Adipose tissue (tissue), 3 donors: ENCODE results near the gene WWTR1. TPM values are rescaled to one million over a fixed set of nuclear protein-coding genes. Genes with fewer than 3 reads are reported as not detected.

Experiments used
- H3K27ac ChIP-seq: one replicate; pipeline ENCODE4 v1.5.1; 2013; ENCODE audit warnings: low read depth, low read length
- WGBS, 3 donors: extraction: QIAGEN DNeasy Blood & Tissue Kit; methylation state at CpG; one replicate each; pipeline ENCODE4 v1.1.7; 2013; 5-methylcytosine and 5-hydroxymethylcytosine counted together
- polyA plus RNA-seq, 3 donors: library from polyadenylated mRNA; stranded (reverse); fragments of 200-250 nt; gene quantifications; one replicate each; pipeline ENCODE4 v1.2.3, GENCODE V29; 2013
- donor health status: healthy with polysubstance abuse.
- donor health status: Bipolar disorder and iron deficiency.
- donor health status: healthy.

The WWTR1 gene
- polyA plus RNA-seq, 3 donors = 14.3 to 74.1 (median 46.8) TPM

DNA sequence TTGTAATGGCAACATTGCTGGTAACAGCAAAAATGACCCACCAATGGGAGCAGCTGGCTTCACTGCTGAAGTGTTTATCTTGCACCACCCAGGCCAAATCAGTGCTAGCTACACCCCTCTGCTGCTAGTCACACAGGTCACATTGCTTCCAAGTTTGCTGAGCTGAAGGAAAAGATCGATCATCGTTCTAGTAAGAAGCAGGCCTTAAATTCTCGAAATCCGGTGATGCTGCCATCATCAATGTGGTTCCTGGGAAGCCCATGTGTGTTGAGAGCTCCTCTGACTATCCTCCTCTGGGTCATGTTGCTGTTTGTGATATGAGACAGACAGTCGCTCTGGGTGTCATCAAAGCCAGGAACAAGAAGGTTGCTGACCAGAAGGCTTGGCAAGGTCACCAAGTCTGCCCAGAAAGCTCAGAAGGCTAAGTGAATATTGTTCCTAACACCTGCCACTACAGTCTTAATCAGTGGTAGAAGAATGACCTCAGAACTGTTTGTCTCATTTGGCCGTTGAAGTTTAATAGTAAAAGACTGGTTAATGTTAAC is 162.2 kb downstream of the WWTR1 start:
- WGBS, 3 donors = 84 to 88% (median 85%) methylated on average over 6 of the region's 6 CpGs
- H3K27ac ChIP-seq = no peak overlapping the region

DNA sequence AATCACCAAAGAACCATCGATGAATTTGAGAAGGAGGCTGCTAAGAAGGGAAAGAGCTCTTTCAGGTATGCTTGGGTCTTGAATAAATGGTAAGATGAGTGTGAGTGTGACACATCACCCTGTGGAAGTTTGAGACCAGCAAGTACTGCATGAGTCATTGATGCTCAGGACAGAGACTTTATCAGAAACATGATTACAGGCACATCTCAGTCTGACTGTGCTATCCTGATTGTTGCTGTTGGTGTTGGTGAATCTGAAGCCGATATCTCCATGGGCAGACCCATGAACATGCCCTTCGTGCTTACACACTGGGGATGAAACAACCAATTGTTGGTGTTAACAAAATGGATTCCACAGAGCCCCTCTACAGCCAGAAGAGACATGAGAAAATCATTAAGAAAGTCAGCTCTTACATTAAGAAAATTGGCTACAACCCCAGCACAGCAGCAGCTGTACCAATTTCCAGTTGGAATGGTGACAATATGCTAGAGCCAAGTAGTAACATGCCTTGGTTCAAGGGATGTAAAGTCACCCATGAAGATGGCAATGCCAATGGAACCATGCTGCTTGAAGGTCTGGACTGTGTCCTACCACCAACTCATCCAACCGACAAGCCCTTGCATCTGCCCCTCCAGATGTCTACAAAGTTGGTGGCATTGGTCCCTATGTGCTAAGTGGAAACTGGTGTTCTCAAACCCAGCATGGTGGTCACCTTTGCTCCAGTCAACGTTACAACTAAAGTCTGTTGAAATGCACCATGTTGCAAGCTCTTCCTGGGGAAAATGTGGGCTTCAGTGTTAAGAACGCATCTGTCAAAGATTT is 162.9 kb downstream of the WWTR1 start:
- whole genome bisulfite sequencing, 3 donors = 73 to 91% (median 78%) methylated on average over 6 of the region's 6 CpGs
- no peak overlapping the region for H3K27ac ChIP-seq

DNA sequence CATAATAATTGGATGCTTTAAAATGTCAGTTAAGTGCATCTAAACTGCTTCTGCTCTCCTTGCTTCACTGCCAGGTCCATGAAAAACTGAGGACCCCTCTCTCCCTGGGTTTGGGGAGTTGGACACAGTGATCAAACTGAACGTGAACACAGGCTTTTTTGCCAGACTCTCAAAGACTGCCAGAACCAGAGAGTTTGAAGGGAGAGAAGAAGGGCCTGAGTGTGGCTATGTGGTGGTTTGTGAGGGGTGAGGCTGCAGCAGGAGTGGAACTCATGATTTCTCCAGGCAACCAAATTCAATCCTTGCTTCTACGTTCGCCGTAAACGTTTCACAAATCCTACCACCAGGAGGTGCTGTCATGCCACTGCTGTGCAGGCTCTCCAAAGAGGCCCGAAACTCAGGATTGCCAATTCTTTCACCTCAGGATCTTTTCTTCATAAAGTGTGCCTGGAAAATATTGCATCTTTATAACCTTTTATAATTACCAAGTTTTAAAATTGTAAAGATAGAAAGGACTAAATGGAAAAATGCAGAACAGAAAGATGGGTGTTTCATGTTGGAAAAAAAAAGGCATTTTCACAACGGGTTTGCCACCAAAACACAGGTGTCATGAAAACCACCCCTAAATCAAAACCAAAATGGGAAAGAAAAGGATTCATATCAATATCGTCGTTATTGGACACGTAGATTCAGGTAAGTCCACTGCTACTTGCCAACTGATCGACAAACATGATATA is 163.6 kb downstream of the WWTR1 start:
- WGBS, 3 donors = 36 to 41% (median 38%) methylated on average over 11 of the region's 11 CpGs
- H3K27ac ChIP-seq = no peak overlapping the region

DNA sequence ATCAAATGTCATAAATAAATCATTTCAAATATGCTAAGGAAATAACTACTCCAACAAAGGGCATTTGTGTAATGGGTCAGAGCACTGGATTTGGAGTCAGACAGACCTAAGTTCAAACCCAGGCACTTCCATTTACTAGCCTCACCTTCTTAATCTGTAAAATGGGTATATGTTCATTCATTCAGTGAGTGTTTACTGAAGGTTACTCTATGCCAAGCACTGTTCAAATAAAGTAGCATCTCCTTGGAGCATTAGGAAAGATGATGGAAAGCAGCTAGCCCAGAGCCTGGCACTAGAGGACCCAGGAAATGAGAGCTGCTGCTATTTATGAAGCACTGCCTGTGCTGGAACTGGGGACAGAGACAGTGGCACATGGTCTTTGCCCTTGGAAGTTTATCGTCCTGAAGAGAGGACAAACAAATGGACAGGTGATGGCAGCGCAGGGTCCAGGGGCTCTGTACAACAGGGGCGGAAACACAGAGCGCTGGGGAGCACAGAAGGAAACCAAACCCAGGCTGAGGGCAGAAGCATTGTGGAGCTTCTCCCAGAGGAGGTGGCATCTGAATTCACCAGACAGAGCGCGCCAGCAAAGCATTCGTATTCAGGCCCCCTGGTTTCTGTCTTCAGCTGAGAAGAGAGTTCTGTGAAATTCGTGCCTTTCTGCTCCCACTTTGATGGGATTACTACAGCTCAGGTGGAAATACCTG is 164.4 kb downstream of the WWTR1 start:
- WGBS, 3 donors = 75 to 89% (median 86%) methylated on average over 8 of the region's 8 CpGs
- H3K27ac ChIP-seq = no peak overlapping the region

DNA sequence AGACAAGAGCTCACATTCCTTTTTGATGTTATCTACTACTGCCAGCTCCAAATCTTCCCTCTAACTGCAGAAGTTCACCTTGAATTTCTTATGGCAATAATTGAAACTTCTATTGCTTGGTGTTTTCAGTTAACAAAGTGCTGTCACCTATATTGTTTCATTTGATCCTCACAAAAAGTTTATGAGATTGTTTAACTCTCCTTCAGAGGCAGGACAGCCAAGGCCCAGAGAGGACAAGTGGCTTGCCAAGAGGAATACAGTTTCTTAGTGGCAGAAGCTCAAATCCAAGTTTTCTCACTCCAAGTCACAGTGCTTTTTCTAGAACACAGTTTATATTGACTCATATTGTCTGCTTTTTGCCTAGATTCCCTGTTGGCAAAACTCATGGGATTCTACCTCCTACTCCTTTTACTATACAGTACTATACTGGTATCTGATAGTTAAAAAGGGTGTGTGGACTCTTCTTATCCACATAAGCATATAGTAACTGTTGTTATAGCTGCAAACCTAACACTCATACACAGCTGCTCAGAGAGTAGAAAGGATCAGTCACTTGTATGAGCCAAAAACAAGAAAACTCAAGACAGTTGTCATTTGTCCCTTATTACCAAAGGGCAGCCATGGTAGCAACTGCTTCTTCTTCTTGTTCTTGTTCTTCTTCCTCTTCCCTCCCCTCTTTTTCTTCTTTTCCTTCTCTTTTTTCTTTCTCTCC is 167.4 kb downstream of the WWTR1 start:
- no peak overlapping the region for H3K27ac ChIP-seq

DNA sequence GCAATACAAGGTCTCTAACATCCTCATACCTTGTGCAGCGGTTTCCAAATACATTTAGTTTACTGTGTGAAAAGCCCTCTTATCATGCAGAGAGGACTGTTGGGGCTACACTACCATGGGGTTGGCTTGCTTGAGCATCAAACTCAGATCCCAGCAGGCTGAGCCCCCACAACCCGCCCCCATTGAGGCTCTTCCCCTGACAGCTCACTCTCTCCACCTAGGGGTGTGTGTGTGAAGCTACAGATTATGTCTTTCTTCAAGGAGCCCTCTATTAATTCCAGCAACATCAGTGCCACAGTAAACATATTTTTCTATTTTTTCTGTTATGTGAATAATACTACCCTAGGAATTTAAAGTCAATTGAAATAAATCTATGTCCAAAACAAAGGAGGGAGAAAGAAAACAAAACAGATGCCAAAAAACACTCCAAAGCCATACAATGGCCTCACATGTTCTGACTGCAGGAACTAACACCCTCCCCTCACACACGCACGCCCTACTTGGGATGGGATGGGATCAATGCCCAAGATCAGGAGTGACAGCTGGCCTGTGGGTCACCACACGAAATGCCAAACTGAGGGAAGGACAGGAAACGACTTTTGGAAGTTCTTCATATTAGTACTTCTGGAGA is 168.7 kb downstream of the WWTR1 start:
- no peak overlapping the region for H3K27ac ChIP-seq
- 65 to 71% (median 68%) methylated on average over 6 of the region's 6 CpGs for WGBS, 3 donors

DNA sequence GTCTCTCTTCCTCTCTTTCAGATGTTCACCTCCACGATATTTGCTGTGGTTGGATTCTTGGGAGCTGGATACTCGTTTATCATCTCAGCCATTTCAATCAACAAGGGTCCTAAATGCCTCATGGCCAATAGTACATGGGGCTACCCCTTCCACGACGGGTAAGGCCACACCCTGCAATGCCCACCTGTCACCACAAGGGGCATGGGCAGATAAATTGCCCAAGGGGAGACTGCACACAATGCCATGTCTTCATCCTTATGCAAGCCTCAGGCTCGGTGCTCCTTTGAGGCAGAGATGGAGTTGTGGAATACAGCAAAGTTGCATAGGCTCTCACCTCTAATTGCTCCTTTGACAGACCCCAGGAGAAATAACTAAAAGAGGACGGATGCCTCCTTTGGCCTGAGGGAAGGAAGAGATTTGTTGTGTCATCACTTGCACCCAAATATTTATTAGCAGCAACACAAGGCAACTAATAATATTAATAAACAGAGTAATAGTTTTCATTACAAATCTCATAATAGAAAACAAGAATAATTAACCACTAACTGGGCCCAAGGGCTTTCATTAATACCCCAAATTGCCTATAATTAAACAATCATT is 170.1 kb downstream of the WWTR1 start:
- H3K27ac ChIP-seq = no peak overlapping the region
- WGBS, 3 donors = 68 to 73% (median 69%) methylated on average over 6 of the region's 6 CpGs

DNA sequence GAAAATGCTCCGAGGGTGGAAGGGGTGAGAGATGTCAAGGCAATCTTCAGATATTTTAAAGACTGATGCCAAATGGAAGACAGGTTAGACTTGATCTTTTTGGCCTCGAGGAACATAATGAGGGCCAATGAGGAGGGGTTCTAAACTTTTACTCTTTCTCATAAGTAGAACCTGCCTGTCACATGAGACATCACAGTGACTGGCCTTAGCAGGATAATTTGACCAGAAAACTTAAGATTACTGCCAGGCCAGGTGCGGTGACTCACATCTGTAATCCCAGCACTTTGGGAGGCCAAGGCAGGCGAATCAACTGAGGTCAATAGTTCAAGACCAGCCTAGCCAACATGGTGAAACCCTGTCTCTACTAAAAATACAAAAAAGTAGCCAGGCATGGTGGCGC is 171.1 kb downstream of the WWTR1 start:
- no peak overlapping the region for H3K27ac ChIP-seq
- WGBS, 3 donors = 80 to 93% (median 87%) methylated on average over 5 of the region's 5 CpGs

DNA sequence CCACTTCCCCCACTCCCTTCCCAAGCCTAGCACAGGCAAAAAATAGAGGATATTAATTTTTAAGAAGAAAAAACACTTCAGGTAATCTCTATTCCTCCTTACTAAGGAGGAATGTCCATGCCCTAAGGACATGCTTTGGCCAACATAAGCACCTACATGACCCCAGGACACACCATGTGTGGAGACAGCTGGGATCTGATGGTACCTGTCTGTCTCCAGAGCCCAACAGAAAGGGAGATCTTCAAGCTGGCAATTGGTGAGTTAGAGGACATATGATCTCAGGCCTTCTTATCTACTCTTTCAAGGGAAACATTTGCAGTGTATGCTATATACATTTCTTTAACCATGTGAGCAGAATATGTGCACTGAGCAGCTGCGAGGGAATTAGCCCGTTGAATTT is 176.3 kb downstream of the WWTR1 start:
- no peak overlapping the region for H3K27ac ChIP-seq
- WGBS, 3 donors = 77 to 85% (median 83%) methylated on average over 2 of the region's 2 CpGs

DNA sequence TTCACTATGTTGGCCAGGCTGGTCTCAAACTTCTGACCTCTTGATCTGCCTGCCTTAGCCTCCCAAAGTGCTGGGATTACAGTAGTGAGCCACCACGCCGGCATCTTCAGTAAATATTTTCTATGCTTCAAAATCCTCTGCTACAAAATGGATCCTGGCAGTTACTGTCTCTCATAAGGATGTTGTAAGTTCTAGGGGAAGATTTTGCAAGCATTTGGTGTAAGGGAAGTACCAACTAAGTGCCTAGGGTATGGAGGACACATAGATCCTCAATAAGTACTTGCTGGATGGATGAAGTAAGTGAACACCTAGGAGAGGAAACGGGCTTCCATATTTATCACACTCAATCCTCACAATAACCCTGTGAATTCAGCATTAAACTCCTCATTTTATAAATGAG is 176.8 kb downstream of the WWTR1 start:
- 64 to 86% (median 80%) methylated on average over 3 of the region's 3 CpGs for WGBS, 3 donors
- H3K27ac ChIP-seq = no peak overlapping the region

DNA sequence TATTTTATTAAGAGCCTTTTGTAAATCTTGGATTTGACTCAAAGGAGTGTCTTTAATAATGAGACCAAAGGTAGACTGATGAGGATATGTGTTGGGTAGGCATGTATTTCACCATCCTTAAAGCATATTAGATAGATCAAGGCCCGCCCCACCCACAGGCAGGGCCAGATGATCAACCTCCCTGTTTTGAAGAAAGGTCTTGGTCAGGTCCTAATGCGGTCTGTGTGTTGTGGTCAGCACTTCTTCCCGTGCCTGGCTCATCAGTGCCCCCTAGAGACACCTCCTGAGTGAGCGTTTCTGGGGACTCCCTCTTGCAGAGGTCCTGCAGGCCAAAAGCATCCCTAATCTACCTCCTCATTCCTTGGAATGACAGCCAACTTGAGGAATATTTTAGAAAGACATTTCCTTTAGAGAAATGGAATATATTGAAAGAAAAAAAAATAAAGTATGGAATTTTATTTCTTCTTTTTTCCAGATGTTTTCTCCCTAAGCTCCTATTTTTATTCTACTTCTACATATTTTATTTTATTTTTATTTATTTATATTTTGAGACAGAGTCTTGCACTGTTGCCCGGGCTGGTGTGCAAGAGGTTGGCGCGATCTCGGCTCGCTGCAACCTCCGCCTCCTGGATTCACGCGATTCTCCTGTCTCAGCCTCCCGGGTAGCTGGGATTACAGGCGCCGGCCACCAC is 177.4 kb downstream of the WWTR1 start:
- no peak overlapping the region for H3K27ac ChIP-seq
- WGBS, 3 donors = 66 to 71% (median 70%) methylated on average over 15 of the region's 15 CpGs

DNA sequence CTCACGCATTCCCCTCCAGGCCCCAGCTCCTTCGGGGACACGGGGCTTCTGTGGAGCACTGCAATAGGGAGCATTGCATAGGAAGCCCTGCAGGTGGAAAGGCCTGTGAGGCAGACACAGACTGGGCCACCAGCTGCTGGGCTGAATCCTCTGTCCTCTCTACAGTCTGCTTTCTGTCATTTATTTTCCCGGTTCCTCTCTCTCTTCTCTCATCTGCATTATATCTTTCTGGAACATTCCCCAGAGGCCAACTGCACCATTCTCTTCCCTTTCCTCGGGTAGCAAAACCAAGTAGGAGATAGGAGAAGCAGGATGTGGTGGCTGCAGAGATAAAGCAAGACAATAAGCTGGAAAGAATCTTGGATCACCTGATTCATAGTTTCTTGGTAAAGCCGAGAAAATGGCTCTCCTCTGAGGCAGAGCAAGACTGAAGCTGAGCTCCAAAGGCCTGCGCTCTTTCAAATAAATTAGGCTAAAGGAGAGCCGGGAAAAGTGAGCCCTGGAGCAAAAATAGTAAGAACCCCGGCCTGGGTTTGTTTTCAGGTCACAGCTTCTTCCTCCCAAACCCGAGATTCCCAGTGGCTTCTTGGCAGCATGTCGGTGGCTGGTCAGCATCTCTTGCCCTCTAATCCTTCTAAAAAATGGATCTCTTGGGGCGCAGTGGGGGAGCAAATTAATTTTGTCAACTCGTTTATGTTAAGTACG is 178.1 kb downstream of the WWTR1 start:
- 50 to 61% (median 51%) methylated on average over 14 of the region's 14 CpGs for WGBS, 3 donors
- H3K27ac ChIP-seq = no peak overlapping the region

DNA sequence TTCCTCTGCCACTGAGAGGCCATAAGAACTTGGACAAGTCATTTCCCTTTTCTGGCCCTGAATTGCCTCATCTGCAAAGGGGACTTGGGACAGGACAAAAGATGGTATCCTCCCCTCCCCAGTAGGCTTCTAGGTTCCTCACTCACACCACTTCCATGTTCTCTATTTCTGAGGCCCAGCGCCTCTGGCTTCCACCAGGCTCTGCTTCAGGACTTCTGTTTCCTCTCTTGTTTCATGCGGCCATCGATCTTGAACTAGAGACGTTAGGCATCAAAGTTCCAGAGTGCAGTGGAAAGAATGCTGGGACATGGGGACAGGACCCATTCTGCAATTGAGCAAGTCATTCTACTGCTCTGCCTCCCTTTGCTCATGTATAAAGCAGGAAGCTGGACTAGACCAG is 181.6 kb downstream of the WWTR1 start:
- H3K27ac ChIP-seq = no peak overlapping the region
- WGBS, 3 donors = 66 to 84% (median 74%) methylated on average over 4 of the region's 4 CpGs

DNA sequence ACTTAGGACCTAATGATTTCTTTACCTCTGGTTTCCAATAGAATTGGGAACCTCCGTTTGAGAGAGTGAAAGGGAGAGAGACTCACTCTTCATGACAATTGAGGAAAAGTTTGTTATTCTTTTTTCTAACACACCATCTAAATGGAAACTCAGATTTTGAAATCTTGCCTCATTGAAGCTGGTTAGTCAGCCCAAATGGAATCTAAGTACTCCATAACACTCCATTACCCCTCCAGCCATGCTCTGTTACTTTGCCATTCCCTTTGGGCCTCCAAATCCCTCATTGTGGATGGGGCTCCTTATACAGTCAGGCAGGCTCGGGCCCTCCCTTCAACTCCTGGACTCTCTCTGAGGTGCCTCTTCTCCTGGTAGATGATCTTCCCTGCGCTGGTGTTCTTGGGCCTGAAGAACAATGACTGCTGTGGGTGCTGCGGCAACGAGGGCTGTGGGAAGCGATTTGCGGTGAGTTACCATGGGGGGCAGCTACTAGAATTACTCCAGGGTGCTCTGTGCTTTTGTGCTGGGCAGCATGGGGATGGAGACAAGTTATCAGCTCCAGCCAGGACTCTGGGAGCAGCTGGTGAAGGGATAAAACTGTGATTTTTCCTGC is 182.3 kb downstream of the WWTR1 start:
- no peak overlapping the region for H3K27ac ChIP-seq
- 82 to 97% (median 96%) methylated on average over 7 of the region's 7 CpGs for WGBS, 3 donors

DNA sequence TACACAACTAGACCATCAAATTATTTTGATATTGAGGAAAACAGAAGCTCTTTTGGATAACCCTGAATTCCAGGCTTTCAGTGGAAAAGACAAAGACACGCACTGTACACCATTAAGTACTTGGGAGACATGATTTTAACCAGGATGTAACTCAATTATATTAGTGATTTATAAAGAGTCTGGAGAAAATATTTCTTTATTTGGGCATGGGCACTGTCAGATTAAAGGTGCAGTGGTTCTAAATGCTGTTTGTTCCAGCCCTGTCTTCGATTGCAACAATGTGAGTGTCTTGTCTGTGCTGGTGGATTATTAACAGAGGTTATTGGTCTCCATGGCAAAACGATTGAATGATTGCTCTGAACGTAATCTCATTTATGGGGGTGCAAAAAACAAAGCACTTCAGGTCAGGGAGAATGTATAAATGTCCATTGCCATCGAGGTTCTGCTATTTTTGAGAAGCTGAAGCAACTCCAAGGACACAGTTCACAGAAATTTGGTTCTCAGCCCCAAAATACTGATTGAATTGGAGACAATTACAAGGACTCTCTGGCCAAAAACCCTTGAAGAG is 183.5 kb downstream of the WWTR1 start, which contains the start of gene TM4SF4:
TSS of gene TM4SF4 (plus strand) at position 448 of the 568 bp plus-strand sequence. CDS start 181 bp downstream, outside the sequence.
- no peak within 1 kb of the TSS for H3K27ac ChIP-seq
- 44 to 85% (median 77%) methylated on average over 5 of the region's 5 CpGs for WGBS, 3 donors
